SK-N-SH treated with all-trans-retinoic acid at 6 μM for 48 hours (cell line): ENCODE measurements around the gene CCDC146.
"Not testable (repeated sequence)": the region's sequence is repeated elsewhere in the genome, so short reads cannot be mapped to it uniquely, and the experiment has no call there.

Experiments used
- ARNTL ChIP-seq: fragments of 450-650 bp; formaldehyde crosslinking; IDR thresholded peaks from 2 replicates; pipeline ENCODE4 v1.5.0; 2020; ENCODE audit warnings: low read depth, mild to moderate bottlenecking, moderate library complexity, borderline replicate concordance
- CREB5 ChIP-seq: fragments of 250-450 bp; sonication (Bioruptor Pico); IDR thresholded peaks from 2 replicates; pipeline ENCODE4 v1.5.1; 2020; ENCODE audit warnings: low read depth, mild to moderate bottlenecking, moderate library complexity
- ESRRG ChIP-seq: fragments of 250-450 bp; sonication (Bioruptor Pico); IDR thresholded peaks from 2 replicates; pipeline ENCODE4 v1.6.1; 2021; ENCODE audit warnings: mild to moderate bottlenecking
- OSR1 ChIP-seq: fragments of 250-450 bp; sonication (Bioruptor Pico); IDR thresholded peaks from 2 replicates; pipeline ENCODE4 v1.8.0; 2022; ENCODE audit warnings: moderate library complexity, mild to moderate bottlenecking, inconsistent platforms
- PATZ1 ChIP-seq: fragments of 250-450 bp; sonication (Bioruptor Pico); IDR thresholded peaks from 2 replicates; pipeline ENCODE4 v1.8.0; 2020; ENCODE audit warnings: mild to moderate bottlenecking, moderate library complexity, borderline replicate concordance
- ZFP30 ChIP-seq: fragments of 450-650 bp; formaldehyde crosslinking; IDR thresholded peaks from 2 replicates; pipeline ENCODE4 v1.5.0; 2022; ENCODE audit warnings: mild to moderate bottlenecking, moderate library complexity
- ZNF565 ChIP-seq: fragments of 450-650 bp; formaldehyde crosslinking; conservative IDR thresholded peaks from 2 replicates; pipeline ENCODE4 v1.5.0; 2020; ENCODE audit warnings: low read depth, mild to moderate bottlenecking, moderate library complexity

- not testable (repeated sequence) for TF ChIP-seq ZNF565 (CRISPR knock-in tag); ARNTL (CRISPR knock-in tag); OSR1 (CRISPR knock-in tag); PATZ1 (CRISPR knock-in tag); CREB5 (CRISPR knock-in tag); ESRRG (CRISPR knock-in tag); ZFP30
Measured at GRCh38 chr7:77108362-77108761, 14.1 kb upstream of the CCDC146 start.
